Lung (tissue), 12 donors: ENCODE results near the gene ALCAM. TPM values are rescaled to one million over a fixed set of nuclear protein-coding genes. Genes with fewer than 3 reads are reported as not detected.

Source experiments
- ATAC-seq: fragments of 200-7000 bp; cut with Tn5 transposase; one replicate; pipeline ENCODE4 v1.9.1; 2020; ENCODE audit warnings: moderate number of reproducible peaks; ENCODE audit not compliant: insufficient read depth, low FRiP score
- DNase-seq, 3 donors: peaks; one replicate each; pipeline ENCODE4 v3.0.0-alpha.2; 2013 to 2017
- H3K27ac ChIP-seq, 2 donors: one replicate each; pipeline ENCODE4 v1.5.1; 2013; ENCODE audit warnings: mild to moderate bottlenecking in 2 of 2, moderate library complexity in 2 of 2, control low read depth in 1 of 2, inconsistent platforms in 1 of 2, low read depth in 1 of 2, low read length in 1 of 2
- H3K27me3 ChIP-seq, 3 donors: one replicate each; pipeline ENCODE4 v1.5.1; 2013; ENCODE audit warnings: low read length in 2 of 3; ENCODE audit not compliant: control insufficient read depth in 3 of 3, insufficient read depth in 3 of 3
- H3K36me3 ChIP-seq, 4 donors: one replicate each; pipeline ENCODE4 v1.5.1; 2013; ENCODE audit warnings: low read length in 4 of 4, mild to moderate bottlenecking in 1 of 4, moderate library complexity in 1 of 4; ENCODE audit not compliant: control insufficient read depth in 4 of 4, insufficient read depth in 4 of 4
- H3K4me1 ChIP-seq, 5 donors: one replicate each; pipeline ENCODE4 v1.5.1; 2013; ENCODE audit warnings: low read length in 5 of 5, mild to moderate bottlenecking in 2 of 5, moderate library complexity in 1 of 5; ENCODE audit not compliant: control insufficient read depth in 5 of 5, insufficient read depth in 5 of 5
- H3K4me3 ChIP-seq: one replicate; pipeline ENCODE4 v1.5.1; 2013; ENCODE audit warnings: mild to moderate bottlenecking, control low read depth, moderate library complexity
- H3K9ac ChIP-seq, 2 donors: one replicate each; pipeline ENCODE4 v1.5.1; 2013; ENCODE audit warnings: low read length in 2 of 2, control low read depth in 1 of 2; ENCODE audit not compliant: insufficient read depth in 1 of 2
- H3K9me3 ChIP-seq, 4 donors: one replicate each; pipeline ENCODE4 v1.5.1; 2013; ENCODE audit warnings: low read length in 3 of 4, mild to moderate bottlenecking in 1 of 4, moderate library complexity in 1 of 4; ENCODE audit not compliant: control insufficient read depth in 4 of 4, insufficient read depth in 3 of 4
- WGBS, 2 donors: extraction: QIAGEN DNeasy Blood & Tissue Kit; methylation state at CpG; one replicate each; pipeline ENCODE4 v1.1.7; 2013; 5-methylcytosine and 5-hydroxymethylcytosine counted together
- polyA plus RNA-seq, 2 donors: library from polyadenylated mRNA; stranded (reverse); fragments of 200-250 nt; gene quantifications; one replicate each; pipeline ENCODE4 v1.2.1, GENCODE V29; 2013
- total RNA-seq, 2 donors: library from RNA; depleted of rRNA in 1 of 2; stranded (reverse); fragments of >200 nt in 1 of 2; gene quantifications; one replicate each; pipeline ENCODE4 v1.2.1, GENCODE V29; 2014 to 2021
- TF ChIP-seq, protein P1 (sequence below): IDR thresholded peaks from 2 replicates; pipeline ENCODE4 v1.5.1; 2012; ENCODE audit warnings: mild to moderate bottlenecking; ENCODE audit errors: control extremely low read depth, extremely low read depth
- donor health status: control.
- donor health status: control.
- donor health status: Bipolar disorder and iron deficiency.
- donor health status: healthy.
- donor health status: DM: yes; HTN: yes; CAD: no.

ALCAM gene
- total and polyA plus RNA-seq, 4 donors: 55.9 to 252 (median 109) TPM

DNA sequence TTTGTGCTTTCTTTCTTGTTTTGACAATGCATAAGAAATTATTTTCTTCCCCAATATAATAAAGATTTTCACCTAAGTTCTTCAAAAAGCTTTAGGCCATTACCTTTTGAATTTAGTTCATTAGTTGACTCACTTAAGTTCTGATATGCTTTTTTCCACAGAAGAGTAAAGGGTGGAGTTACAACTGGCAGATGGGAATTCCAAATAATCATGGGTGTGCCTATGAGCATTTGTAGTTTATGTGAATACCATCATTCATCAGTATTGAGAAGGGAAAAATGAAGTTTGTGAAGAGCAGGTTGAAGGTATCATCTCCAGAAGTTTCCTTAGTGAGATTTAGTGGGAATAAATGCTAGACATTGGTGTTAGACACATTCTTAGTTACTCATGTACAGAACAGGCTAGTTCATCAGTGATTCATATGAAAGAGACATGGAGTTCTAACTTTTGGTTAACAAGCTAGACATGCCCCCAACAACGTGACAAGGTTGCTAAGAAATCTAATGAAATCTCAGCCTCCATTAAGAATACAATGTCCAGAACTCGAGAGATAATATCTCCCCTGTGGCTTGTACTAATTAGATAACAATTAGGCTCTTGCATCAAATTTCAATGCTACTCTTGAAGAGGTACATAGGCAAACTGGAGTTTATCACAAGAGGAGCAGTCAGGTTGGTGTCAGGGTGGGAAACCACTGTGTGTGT is 16.9 kb upstream of the ALCAM start:
- H3K27me3 ChIP-seq: no peaks in the 10 kb centered on the region
- no peak for DNase-seq
- TF ChIP-seq, protein P1, sequence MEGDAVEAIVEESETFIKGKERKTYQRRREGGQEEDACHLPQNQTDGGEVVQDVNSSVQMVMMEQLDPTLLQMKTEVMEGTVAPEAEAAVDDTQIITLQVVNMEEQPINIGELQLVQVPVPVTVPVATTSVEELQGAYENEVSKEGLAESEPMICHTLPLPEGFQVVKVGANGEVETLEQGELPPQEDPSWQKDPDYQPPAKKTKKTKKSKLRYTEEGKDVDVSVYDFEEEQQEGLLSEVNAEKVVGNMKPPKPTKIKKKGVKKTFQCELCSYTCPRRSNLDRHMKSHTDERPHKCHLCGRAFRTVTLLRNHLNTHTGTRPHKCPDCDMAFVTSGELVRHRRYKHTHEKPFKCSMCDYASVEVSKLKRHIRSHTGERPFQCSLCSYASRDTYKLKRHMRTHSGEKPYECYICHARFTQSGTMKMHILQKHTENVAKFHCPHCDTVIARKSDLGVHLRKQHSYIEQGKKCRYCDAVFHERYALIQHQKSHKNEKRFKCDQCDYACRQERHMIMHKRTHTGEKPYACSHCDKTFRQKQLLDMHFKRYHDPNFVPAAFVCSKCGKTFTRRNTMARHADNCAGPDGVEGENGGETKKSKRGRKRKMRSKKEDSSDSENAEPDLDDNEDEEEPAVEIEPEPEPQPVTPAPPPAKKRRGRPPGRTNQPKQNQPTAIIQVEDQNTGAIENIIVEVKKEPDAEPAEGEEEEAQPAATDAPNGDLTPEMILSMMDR: no peak
- ATAC-seq: no peak
- 73 to 88% methylated on average over 2 of the region's 2 CpGs for WGBS, 2 donors
- H3K4me3 ChIP-seq: no peak overlapping the region
- no peaks in the 10 kb centered on the region for H3K9me3 ChIP-seq
- H3K27ac ChIP-seq: no peak overlapping the region
- peaks cover 0 to 4% (median 3%) of the 10 kb centered on the region in 5 donors for H3K4me1 ChIP-seq
- H3K9ac ChIP-seq: no peak overlapping the region
- no peaks in the 10 kb centered on the region for H3K36me3 ChIP-seq

DNA sequence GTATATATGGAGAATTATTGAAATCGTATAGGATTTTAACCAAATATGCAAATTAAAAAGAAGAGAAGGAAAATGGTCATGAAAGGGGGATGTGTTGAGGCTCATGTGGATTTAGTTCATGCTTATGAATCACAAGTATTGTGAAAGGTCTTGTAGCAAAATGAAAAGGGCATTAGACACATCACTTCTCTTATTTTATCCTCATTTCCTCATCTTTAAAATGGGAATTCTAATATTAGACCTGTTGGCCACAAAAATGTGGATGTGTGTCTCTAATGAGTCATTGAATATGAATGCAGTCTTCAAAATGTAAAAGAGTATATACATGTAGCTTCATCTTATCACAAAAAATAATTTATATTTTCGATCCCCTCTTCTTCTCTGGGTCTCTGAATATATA is 14.9 kb upstream of the ALCAM start:
- no peak overlapping the region for H3K4me3 ChIP-seq
- 76 to 77% methylated on average over 2 of the region's 2 CpGs for WGBS, 2 donors
- H3K9me3 ChIP-seq: no peaks in the 10 kb centered on the region
- H3K9ac ChIP-seq: no peak overlapping the region
- no peaks in the 10 kb centered on the region for H3K36me3 ChIP-seq
- H3K4me1 ChIP-seq: peaks cover 0 to 4% (median 3%) of the 10 kb centered on the region in 5 donors
- ATAC-seq (peak; percentile 20), DNase-seq (no peak)
- H3K27ac ChIP-seq: no peak overlapping the region
- no peaks in the 10 kb centered on the region for H3K27me3 ChIP-seq
- TF ChIP-seq, protein P1: no peak

DNA sequence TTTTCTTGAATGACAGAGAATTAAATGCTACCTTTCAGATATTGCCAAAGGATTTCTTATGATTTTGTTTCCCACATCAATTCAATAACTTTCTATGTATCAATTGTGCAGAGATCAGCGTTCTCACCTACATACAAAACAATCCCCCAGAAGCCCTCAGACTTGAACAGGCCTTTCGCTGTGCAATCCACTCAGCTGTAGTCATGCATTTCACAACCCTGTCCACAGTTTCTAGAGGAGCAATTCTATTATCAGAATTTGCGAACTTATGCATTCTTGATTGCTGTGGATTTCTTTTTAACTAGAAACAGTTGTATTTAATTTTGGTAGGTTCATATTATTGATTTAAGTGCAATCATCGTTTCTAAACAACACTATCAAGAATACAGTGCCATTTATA is 13.7 kb upstream of the ALCAM start:
- 82 to 84% methylated on average over 4 of the region's 4 CpGs for WGBS, 2 donors
- ATAC-seq (no peak), DNase-seq (no peak)
- no peak overlapping the region for H3K4me3 ChIP-seq
- no peak overlapping the region for H3K9ac ChIP-seq
- peaks cover 0 to 4% (median 3%) of the 10 kb centered on the region in 5 donors for H3K4me1 ChIP-seq
- TF ChIP-seq, protein P1: no peak
- H3K27me3 ChIP-seq: no peaks in the 10 kb centered on the region
- H3K36me3 ChIP-seq: no peaks in the 10 kb centered on the region
- H3K9me3 ChIP-seq: no peaks in the 10 kb centered on the region
- H3K27ac ChIP-seq: no peak overlapping the region
